HepG2 (cell line): ENCODE data around the gene PLXNB2. TPM values are rescaled to one million over a fixed set of nuclear protein-coding genes. Genes with fewer than 3 reads are reported as not detected.

Experiments
- EZH2 ChIP-seq: conservative IDR thresholded peaks from 2 replicates; pipeline ENCODE4 v1.6.1; 2012; ENCODE audit warnings: mild to moderate bottlenecking, low read depth, low read length, moderate library complexity
- GFI1 ChIP-seq: sonication (generic); formaldehyde crosslinking; IDR thresholded peaks from 2 replicates; pipeline ENCODE4 v1.5.0; 2020; ENCODE audit warnings: missing genetic modification reagents, mild to moderate bottlenecking, borderline replicate concordance
- MAZ ChIP-seq, 2 experiments: sonication (generic) in 1 of 2; formaldehyde crosslinking in 1 of 2; IDR thresholded peaks; 2 replicates each; pipeline versions ENCODE4 v1.5.0 to v1.6.1; 2012 to 2020; ENCODE audit warnings: low read depth in 2 of 2, mild to moderate bottlenecking in 2 of 2, borderline replicate concordance in 1 of 2, improper control_type of control experiment in 1 of 2, low read length in 1 of 2, missing genetic modification reagents in 1 of 2, moderate library complexity in 1 of 2
- MED13 ChIP-seq: sonication (generic); formaldehyde crosslinking; IDR thresholded peaks from 2 replicates; pipeline ENCODE4 v1.5.0; 2020; ENCODE audit warnings: missing genetic modification reagents
- PRPF4 ChIP-seq: fragments of 200-400 bp; formaldehyde crosslinking; IDR thresholded peaks from 2 replicates; pipeline ENCODE4 v1.6.1; 2016; ENCODE audit warnings: low read length, low read depth; ENCODE audit not compliant: poor library complexity, severe bottlenecking
- RELA ChIP-seq: sonication (generic); formaldehyde crosslinking; IDR thresholded peaks from 2 replicates; pipeline ENCODE4 v1.4.0; 2020; ENCODE audit warnings: missing genetic modification reagents
- TSC22D2 ChIP-seq: sonication (generic); formaldehyde crosslinking; IDR thresholded peaks from 2 replicates; pipeline ENCODE4 v1.5.1; 2020; ENCODE audit warnings: missing genetic modification reagents, mild to moderate bottlenecking, borderline replicate concordance
- ZFP36L1 ChIP-seq: sonication (generic); formaldehyde crosslinking; IDR thresholded peaks from 2 replicates; pipeline ENCODE4 v1.8.0; 2022; ENCODE audit warnings: mild to moderate bottlenecking, missing genetic modification reagents, moderate library complexity
- ZFP36L2 ChIP-seq: sonication (generic); formaldehyde crosslinking; IDR thresholded peaks from 2 replicates; pipeline ENCODE4 v1.4.0; 2020; ENCODE audit warnings: missing genetic modification reagents
- ZNF230 ChIP-seq: sonication (generic); formaldehyde crosslinking; IDR thresholded peaks from 2 replicates; pipeline ENCODE4 v1.4.0; 2020; ENCODE audit warnings: mild to moderate bottlenecking, missing genetic modification reagents
- ZNF234 ChIP-seq: sonication (generic); formaldehyde crosslinking; conservative IDR thresholded peaks from 2 replicates; pipeline ENCODE4 v1.5.1; 2020; ENCODE audit warnings: mild to moderate bottlenecking, missing genetic modification reagents
- ZNF432 ChIP-seq: sonication (generic); formaldehyde crosslinking; IDR thresholded peaks from 2 replicates; pipeline ENCODE4 v1.5.0; 2020; ENCODE audit warnings: missing genetic modification reagents, mild to moderate bottlenecking, borderline replicate concordance
- ZNF484 ChIP-seq: sonication (generic); formaldehyde crosslinking; IDR thresholded peaks from 2 replicates; pipeline ENCODE4 v1.5.1; 2020; ENCODE audit warnings: mild to moderate bottlenecking, low read depth, missing genetic modification reagents, borderline replicate concordance
- ZNF558 ChIP-seq: sonication (generic); formaldehyde crosslinking; IDR thresholded peaks from 2 replicates; pipeline ENCODE4 v1.9.0; 2022; ENCODE audit warnings: mild to moderate bottlenecking, missing genetic modification reagents, borderline replicate concordance
- ZNF570 ChIP-seq: sonication (generic); formaldehyde crosslinking; IDR thresholded peaks from 2 replicates; pipeline ENCODE4 v1.4.0; 2020; ENCODE audit warnings: mild to moderate bottlenecking, missing genetic modification reagents, borderline replicate concordance
- polyA plus RNA-seq, 8 experiments: library from polyadenylated mRNA; depleted of rRNA in 3 of 8; stranded (reverse) in 7 of 8; unstranded in 1 of 8; fragments of >200 nt; fragmentation: Illumina TruSeq in 4 of 8; extraction: Trizol in 4 of 8; gene quantifications; 2 replicates each; pipeline versions ENCODE4 v1.2.1 to v1.2.3, GENCODE V29; 2011 to 2016; ENCODE audit warnings: low read depth in 4 of 8, missing spikeins in 1 of 8, mixed read lengths in 1 of 8; ENCODE audit not compliant: insufficient read depth in 1 of 8
- total RNA-seq, 5 experiments: library from RNA; depleted of rRNA; stranded (reverse); fragments of >200 nt; fragmentation: Illumina TruSeq; extraction: Trizol; gene quantifications; 2 replicates each; pipeline ENCODE4 v1.2.3, GENCODE V29; 2016; ENCODE audit warnings: low read depth in 1 of 5
- TF ChIP-seq, protein P1 (sequence below): sonication (generic); formaldehyde crosslinking; IDR thresholded peaks from 2 replicates; pipeline ENCODE4 v1.8.0; 2022; ENCODE audit warnings: mild to moderate bottlenecking, missing genetic modification reagents, moderate library complexity
- TF ChIP-seq, protein P2 (sequence below): fragments of 450-650 bp; IDR thresholded peaks from 2 replicates; pipeline ENCODE4 v1.6.1; 2017
- TF ChIP-seq, protein P3 (sequence below): sonication (generic); formaldehyde crosslinking; IDR thresholded peaks from 2 replicates; pipeline ENCODE4 v1.5.0; 2020; ENCODE audit warnings: mild to moderate bottlenecking, missing genetic modification reagents
- TF ChIP-seq, protein P4 (sequence below): sonication (generic); formaldehyde crosslinking; IDR thresholded peaks from 2 replicates; pipeline ENCODE4; 2020; ENCODE audit warnings: missing genetic modification reagents, mild to moderate bottlenecking, borderline replicate concordance
- TF ChIP-seq, protein P5 (sequence below): IDR thresholded peaks from 2 replicates; pipeline ENCODE4 v1.6.1; 2016; ENCODE audit warnings: missing genetic modification reagents, missing compliant biosample characterization

PLXNB2 gene
- total and polyA plus RNA-seq, 2 of the 13 experiments (the other 11 are each of a cell fraction or from before 2014, with no cell fraction given): 32.6 to 68.9 TPM

DNA sequence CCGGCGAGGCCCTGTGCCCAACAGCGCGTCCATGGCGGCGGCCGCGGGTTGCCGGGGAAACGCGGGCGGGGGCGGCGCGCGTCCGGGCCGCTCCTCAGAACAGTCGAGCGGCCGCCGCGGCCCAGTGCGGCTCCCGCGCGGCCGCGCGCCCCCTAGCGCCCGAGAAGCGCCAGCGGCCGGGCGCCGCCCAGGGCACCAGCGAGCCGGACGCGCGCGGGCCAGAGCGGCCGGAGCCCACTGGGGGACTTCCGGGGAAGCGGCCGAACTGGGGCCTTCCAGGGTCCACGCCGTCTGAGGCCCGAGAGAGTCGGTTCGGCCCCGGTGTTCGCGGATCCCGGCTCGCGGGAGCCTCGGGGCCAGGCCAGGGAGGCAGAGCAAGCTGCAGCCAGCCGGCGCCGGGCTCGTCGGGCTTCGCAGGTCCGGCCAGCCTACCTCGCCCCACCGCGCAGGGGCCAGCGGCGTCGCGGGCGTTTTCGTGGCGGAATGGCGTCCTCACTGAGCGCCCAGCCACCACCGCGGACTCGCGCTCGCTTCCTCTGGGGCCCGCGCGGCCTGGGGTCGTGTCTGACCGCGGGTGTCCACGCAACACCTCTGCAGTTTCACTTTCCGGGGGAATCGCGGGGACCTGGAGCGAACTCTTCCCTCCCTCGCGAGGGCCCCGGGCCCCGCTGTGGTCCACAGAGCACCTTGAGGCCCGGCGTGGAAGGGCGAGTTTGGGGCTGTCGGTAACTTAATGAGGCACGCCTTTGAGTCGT lies 19.7 kb upstream of the PLXNB2 start, which contains the start of gene DENND6B (continued):
- TF ChIP-seq ZNF558 (CRISPR knock-in tag): peak; percentile 47; the same call in 1 of the 2 replicates
- TF ChIP-seq ZNF432 (CRISPR knock-in tag): no peak
- TF ChIP-seq, protein P1, sequence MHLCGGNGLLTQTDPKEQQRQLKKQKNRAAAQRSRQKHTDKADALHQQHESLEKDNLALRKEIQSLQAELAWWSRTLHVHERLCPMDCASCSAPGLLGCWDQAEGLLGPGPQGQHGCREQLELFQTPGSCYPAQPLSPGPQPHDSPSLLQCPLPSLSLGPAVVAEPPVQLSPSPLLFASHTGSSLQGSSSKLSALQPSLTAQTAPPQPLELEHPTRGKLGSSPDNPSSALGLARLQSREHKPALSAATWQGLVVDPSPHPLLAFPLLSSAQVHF (CRISPR knock-in tag): no peak; the same call in 1 of the 2 replicates
- no peak for TF ChIP-seq GFI1
- TF ChIP-seq ZNF484: no peak; the same call in 1 of the 2 replicates
- no peak for TF ChIP-seq ZNF570
- TF ChIP-seq ZNF234 (CRISPR knock-in tag): no peak
- TF ChIP-seq ZFP36L2 (CRISPR knock-in tag): no peak
- TF ChIP-seq PRPF4: no peak
- TF ChIP-seq, protein P2, sequence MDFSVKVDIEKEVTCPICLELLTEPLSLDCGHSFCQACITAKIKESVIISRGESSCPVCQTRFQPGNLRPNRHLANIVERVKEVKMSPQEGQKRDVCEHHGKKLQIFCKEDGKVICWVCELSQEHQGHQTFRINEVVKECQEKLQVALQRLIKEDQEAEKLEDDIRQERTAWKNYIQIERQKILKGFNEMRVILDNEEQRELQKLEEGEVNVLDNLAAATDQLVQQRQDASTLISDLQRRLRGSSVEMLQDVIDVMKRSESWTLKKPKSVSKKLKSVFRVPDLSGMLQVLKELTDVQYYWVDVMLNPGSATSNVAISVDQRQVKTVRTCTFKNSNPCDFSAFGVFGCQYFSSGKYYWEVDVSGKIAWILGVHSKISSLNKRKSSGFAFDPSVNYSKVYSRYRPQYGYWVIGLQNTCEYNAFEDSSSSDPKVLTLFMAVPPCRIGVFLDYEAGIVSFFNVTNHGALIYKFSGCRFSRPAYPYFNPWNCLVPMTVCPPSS: no peak
- peak; percentile 62; the same call in 1 of the 2 replicates for TF ChIP-seq MED13
- TF ChIP-seq, protein P3, sequence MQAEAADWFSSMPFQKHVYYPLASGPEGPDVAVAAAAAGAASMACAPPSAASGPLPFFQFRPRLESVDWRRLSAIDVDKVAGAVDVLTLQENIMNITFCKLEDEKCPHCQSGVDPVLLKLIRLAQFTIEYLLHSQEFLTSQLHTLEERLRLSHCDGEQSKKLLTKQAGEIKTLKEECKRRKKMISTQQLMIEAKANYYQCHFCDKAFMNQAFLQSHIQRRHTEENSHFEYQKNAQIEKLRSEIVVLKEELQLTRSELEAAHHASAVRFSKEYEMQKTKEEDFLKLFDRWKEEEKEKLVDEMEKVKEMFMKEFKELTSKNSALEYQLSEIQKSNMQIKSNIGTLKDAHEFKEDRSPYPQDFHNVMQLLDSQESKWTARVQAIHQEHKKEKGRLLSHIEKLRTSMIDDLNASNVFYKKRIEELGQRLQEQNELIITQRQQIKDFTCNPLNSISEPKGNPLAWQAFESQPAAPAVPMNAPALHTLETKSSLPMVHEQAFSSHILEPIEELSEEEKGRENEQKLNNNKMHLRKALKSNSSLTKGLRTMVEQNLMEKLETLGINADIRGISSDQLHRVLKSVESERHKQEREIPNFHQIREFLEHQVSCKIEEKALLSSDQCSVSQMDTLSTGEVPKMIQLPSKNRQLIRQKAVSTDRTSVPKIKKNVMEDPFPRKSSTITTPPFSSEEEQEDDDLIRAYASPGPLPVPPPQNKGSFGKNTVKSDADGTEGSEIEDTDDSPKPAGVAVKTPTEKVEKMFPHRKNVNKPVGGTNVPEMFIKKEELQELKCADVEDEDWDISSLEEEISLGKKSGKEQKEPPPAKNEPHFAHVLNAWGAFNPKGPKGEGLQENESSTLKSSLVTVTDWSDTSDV (CRISPR knock-in tag): peak; percentile 30; the same call in 1 of the 2 replicates
- TF ChIP-seq, protein P4, sequence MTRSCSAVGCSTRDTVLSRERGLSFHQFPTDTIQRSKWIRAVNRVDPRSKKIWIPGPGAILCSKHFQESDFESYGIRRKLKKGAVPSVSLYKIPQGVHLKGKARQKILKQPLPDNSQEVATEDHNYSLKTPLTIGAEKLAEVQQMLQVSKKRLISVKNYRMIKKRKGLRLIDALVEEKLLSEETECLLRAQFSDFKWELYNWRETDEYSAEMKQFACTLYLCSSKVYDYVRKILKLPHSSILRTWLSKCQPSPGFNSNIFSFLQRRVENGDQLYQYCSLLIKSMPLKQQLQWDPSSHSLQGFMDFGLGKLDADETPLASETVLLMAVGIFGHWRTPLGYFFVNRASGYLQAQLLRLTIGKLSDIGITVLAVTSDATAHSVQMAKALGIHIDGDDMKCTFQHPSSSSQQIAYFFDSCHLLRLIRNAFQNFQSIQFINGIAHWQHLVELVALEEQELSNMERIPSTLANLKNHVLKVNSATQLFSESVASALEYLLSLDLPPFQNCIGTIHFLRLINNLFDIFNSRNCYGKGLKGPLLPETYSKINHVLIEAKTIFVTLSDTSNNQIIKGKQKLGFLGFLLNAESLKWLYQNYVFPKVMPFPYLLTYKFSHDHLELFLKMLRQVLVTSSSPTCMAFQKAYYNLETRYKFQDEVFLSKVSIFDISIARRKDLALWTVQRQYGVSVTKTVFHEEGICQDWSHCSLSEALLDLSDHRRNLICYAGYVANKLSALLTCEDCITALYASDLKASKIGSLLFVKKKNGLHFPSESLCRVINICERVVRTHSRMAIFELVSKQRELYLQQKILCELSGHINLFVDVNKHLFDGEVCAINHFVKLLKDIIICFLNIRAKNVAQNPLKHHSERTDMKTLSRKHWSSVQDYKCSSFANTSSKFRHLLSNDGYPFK (CRISPR knock-in tag): 0 out of 2 replicates have a peak, but pooled peaks have one; percentile 24
- no peak for TF ChIP-seq RELA (CRISPR knock-in tag)
- TF ChIP-seq MAZ (IDR thresholded peaks at IDR 0.05; ENCODE audit: borderline replicate concordance, low read depth, low read length): peak; percentile 61; the same call in 1 of the 2 replicates
- TF ChIP-seq MAZ (CRISPR knock-in tag; IDR thresholded peaks at IDR 0.05; ENCODE audit: low read depth): 0 out of 2 replicates have a peak, but pooled peaks have one; percentile 23
- no peak for TF ChIP-seq ZFP36L1 (CRISPR knock-in tag)
- TF ChIP-seq EZH2: no peak
- TF ChIP-seq, protein P5, sequence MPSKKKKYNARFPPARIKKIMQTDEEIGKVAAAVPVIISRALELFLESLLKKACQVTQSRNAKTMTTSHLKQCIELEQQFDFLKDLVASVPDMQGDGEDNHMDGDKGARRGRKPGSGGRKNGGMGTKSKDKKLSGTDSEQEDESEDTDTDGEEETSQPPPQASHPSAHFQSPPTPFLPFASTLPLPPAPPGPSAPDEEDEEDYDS (CRISPR knock-in tag): no peak
- peak; percentile 85; the same call in 1 of the 2 replicates for TF ChIP-seq TSC22D2 (CRISPR knock-in tag)
- TF ChIP-seq ZNF230: peak; percentile 66
